ENCODE measurements around the gene PIGH. TPM values are rescaled to one million over a fixed set of nuclear protein-coding genes. Genes with fewer than 3 reads are reported as not detected.

The PIGH gene
- total and polyA plus RNA-seq, 2 of the 13 experiments (the other 11 are each of a cell fraction or from before 2014, with no cell fraction given), result 30.0 to 43.5 TPM

DNA sequence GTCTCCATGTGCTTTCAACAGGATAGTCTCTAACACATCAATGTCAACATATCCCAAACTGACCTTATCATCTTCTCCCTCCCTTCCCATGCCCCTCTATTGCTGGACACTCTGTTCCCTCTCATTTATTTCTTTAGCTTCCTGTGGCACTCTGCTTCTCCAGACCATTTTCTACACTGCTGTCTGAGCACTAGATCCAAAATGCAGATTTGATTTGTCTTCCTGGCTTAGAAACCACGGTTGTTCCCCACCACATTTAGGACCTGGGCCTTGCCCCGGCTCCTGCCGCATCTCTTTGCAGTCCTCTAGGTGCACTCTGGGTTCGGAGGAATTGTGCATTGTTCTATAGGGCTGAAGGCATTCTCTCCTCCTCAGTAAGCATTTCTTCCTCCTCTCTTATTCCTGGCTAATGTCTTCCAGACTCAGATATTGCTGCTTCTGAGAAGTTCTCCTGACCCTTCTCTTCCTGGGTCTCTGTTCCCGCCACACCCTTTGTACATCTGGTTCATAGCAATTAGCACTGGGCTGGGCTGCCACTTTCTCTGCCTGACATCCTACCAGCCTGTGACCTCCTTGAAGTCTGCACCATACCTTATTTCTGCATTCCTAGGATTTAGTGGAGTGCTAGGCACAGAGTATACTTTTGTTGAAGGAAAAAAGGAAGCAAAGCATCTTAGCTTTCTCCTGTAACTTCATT is 33.5 kb upstream of the PIGH start (continued):
- no peak for TF ChIP-seq GABPB1 (CRISPR knock-in tag; IDR thresholded peaks at IDR 0.05)

DNA sequence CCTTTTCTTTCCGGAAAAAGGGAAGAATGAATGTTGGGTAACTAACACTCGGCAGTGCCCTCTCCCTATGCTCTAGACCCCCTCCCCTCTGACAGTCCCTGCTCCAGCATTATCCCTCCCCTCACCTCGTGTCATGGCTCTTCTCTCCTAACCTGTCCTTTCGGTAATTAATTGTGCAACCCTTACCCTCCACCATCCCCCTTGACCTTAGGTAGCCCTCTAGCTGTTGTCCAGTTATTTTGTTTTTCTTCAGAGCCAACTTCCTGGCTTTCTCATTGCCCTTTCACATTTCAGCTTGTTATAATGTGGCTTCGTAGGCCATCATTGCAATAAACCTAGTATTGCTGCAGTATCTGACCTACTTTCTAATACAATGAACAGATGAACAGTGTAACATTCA is 30.9 kb upstream of the PIGH start:
- Histone ChIP-seq H2AFZ (ENCODE audit: low read length) (no peak overlapping the region), H3K27ac (ENCODE audit: extremely low read length, insufficient read depth, low read length) (no peak overlapping the region), H3K79me2 (ENCODE audit: insufficient read depth, low read length) (no peaks in the 10 kb centered on the region), H3K4me2 (ENCODE audit: low read depth, low read length) (no peak overlapping the region), H3K4me3 (replicated peaks in 1 of 3; ENCODE audit: insufficient read depth in 1 of 3, low read depth in 2 of 3, low read length in 3 of 3) (no peak overlapping the region), H3K27me3 (ENCODE audit: control insufficient read depth in 1 of 2, insufficient read depth in 2 of 2, low read length in 2 of 2) (no peaks in the 10 kb centered on the region), H4K20me1 (ENCODE audit: insufficient read depth, low read length) (no peaks in the 10 kb centered on the region), H3K36me3 (replicated peaks in 1 of 2; ENCODE audit: control insufficient read depth in 1 of 2, insufficient read depth in 2 of 2, low read length in 2 of 2) (peaks cover 1 to 8% of the 10 kb centered on the region in 2 experiments; a peak in 1 of 5 replicates), H3K9me3 (ENCODE audit: low read length) (no peaks in the 10 kb centered on the region), H3K9ac (ENCODE audit: insufficient read depth, low read depth, low read length) (no peak overlapping the region), H3K4me1 (ENCODE audit: insufficient read depth, low read length) (peaks cover 16% of the 10 kb centered on the region)
- in situ Hi-C loops (cut with HindIII; ENCODE audit: extremely low pct_ligation_motif_present, low pct_unique_long_range_greater_than_20kb) (no loop called here), intact Hi-C loops (cut with micrococcal nuclease; ENCODE audit: unreplicated experiment) (no loop called here)
- DNase-seq (ENCODE audit: low spot score), result no peak
- no TSS peak for BruUV-seq (replicated peaks)
- 87% methylated on average over 5 of the region's 5 CpGs for WGBS (ENCODE audit: low lambda C conversion rate)
- ChIA-PET CTCF (ENCODE audit: low intra/inter-chr PET ratio, low total read pairs) (no interaction called here), POLR2A (no interaction called here)
- no peak for FAIRE-seq
- no peak for ATAC-seq
- no peak for TF ChIP-seq XBP1 (CRISPR knock-in tag; IDR thresholded peaks at IDR 0.05)
- TF ChIP-seq TRIM24 (CRISPR knock-in tag; IDR thresholded peaks at IDR 0.05), result no peak
- no peak for TF ChIP-seq ZNF326 (CRISPR knock-in tag; IDR thresholded peaks at IDR 0.05; ENCODE audit: borderline replicate concordance)
- TF ChIP-seq, protein P1, sequence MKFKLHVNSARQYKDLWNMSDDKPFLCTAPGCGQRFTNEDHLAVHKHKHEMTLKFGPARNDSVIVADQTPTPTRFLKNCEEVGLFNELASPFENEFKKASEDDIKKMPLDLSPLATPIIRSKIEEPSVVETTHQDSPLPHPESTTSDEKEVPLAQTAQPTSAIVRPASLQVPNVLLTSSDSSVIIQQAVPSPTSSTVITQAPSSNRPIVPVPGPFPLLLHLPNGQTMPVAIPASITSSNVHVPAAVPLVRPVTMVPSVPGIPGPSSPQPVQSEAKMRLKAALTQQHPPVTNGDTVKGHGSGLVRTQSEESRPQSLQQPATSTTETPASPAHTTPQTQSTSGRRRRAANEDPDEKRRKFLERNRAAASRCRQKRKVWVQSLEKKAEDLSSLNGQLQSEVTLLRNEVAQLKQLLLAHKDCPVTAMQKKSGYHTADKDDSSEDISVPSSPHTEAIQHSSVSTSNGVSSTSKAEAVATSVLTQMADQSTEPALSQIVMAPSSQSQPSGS (CRISPR knock-in tag; IDR thresholded peaks at IDR 0.05), result no peak

DNA sequence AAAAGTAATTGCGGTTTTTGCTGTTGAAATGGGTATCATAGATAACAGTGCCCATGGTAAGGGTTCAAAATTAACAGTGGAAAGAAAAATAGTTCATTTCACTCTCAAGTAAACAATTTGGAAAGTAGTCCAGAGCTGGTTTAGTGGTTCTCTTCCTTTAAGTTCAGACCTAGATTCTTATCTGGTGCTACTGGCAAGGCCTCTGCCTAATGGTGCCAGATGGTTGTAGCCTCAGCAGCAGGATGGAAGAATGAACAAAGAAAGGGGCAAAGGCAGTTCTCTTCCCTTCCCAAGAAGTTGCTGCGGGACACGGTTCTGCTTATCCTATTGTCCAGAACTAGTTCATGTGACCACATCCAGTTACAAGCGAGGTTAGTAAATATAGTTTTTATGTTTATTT is 30.1 kb upstream of the PIGH start:
- Histone ChIP-seq H3K27ac (ENCODE audit: extremely low read length, insufficient read depth, low read length) (no peak overlapping the region), H2AFZ (ENCODE audit: low read length) (no peak overlapping the region), H4K20me1 (ENCODE audit: insufficient read depth, low read length) (no peaks in the 10 kb centered on the region), H3K4me3 (replicated peaks in 1 of 3; ENCODE audit: insufficient read depth in 1 of 3, low read depth in 2 of 3, low read length in 3 of 3) (no peak overlapping the region), H3K4me2 (ENCODE audit: low read depth, low read length) (no peak overlapping the region), H3K4me1 (ENCODE audit: insufficient read depth, low read length) (peaks cover 15% of the 10 kb centered on the region), H3K36me3 (replicated peaks in 1 of 2; ENCODE audit: control insufficient read depth in 1 of 2, insufficient read depth in 2 of 2, low read length in 2 of 2) (peaks cover 1 to 8% of the 10 kb centered on the region in 2 experiments; a peak in 1 of 5 replicates), H3K79me2 (ENCODE audit: insufficient read depth, low read length) (no peaks in the 10 kb centered on the region), H3K27me3 (ENCODE audit: control insufficient read depth in 1 of 2, insufficient read depth in 2 of 2, low read length in 2 of 2) (no peaks in the 10 kb centered on the region), H3K9me3 (ENCODE audit: low read length) (no peaks in the 10 kb centered on the region), H3K9ac (ENCODE audit: insufficient read depth, low read depth, low read length) (no peak overlapping the region)
- CTCF ChIA-PET (ENCODE audit: low intra/inter-chr PET ratio, low total read pairs), result no interaction called here
- no peak for ATAC-seq
- TF ChIP-seq GABPB1 (CRISPR knock-in tag; IDR thresholded peaks at IDR 0.05), result no peak
- TF ChIP-seq ZNF207 (IDR thresholded peaks at IDR 0.05; ENCODE audit: borderline replicate concordance), result no peak
- no peak for FAIRE-seq
- POLR2A ChIA-PET, result no interaction called here
- BruUV-seq (replicated peaks), result no TSS peak
- 91% methylated on average over 4 of the region's 4 CpGs for WGBS (ENCODE audit: low lambda C conversion rate)
- no peak for DNase-seq (ENCODE audit: low spot score)
- in situ Hi-C loops (cut with HindIII; ENCODE audit: extremely low pct_ligation_motif_present, low pct_unique_long_range_greater_than_20kb), result no loop called here
- intact Hi-C loops (cut with micrococcal nuclease; ENCODE audit: unreplicated experiment), result no loop called here

All from HepG2 (cell line).